Aorta (tissue), 5 donors: ENCODE measurements around the gene TTYH1. TPM values are rescaled to one million over a fixed set of nuclear protein-coding genes. Genes with fewer than 3 reads are reported as not detected.

Experiments used
- ATAC-seq: fragments of 200-7000 bp; cut with Tn5 transposase; one replicate; pipeline ENCODE4 v1.9.1; 2022; ENCODE audit warnings: moderate library complexity; ENCODE audit not compliant: low FRiP score
- DNase-seq, 2 donors: peaks; one replicate each; pipeline ENCODE4 v3.0.0-alpha.2; 2020
- H3K27ac ChIP-seq, 2 donors: one replicate each; pipeline ENCODE4 v1.5.1; 2013; ENCODE audit warnings: low read length in 2 of 2, mild to moderate bottlenecking in 2 of 2, moderate library complexity in 2 of 2, control low read depth in 1 of 2, inconsistent platforms in 1 of 2, low read depth in 1 of 2
- H3K27me3 ChIP-seq, 2 donors: one replicate each; pipeline ENCODE4 v1.6.1; 2013; ENCODE audit warnings: control low read depth in 1 of 2, low read length in 1 of 2, mild to moderate bottlenecking in 1 of 2, moderate library complexity in 1 of 2; ENCODE audit not compliant: insufficient read depth in 2 of 2, control insufficient read depth in 1 of 2
- H3K36me3 ChIP-seq, 2 donors: one replicate each; pipeline ENCODE4 v1.6.1; 2013; ENCODE audit warnings: control low read depth in 1 of 2, low read length in 1 of 2, mild to moderate bottlenecking in 1 of 2; ENCODE audit not compliant: insufficient read depth in 2 of 2, control insufficient read depth in 1 of 2
- H3K4me1 ChIP-seq, 2 donors: one replicate each; pipeline ENCODE4 v1.6.1; 2013; ENCODE audit warnings: low read length in 2 of 2, control low read depth in 1 of 2, mild to moderate bottlenecking in 1 of 2, moderate library complexity in 1 of 2; ENCODE audit not compliant: insufficient read depth in 2 of 2, control insufficient read depth in 1 of 2
- H3K4me3 ChIP-seq, 2 donors: one replicate each; pipeline ENCODE4 v1.5.1; 2013; ENCODE audit warnings: low read length in 2 of 2, control low read depth in 1 of 2, mild to moderate bottlenecking in 1 of 2
- H3K9me3 ChIP-seq: one replicate; pipeline ENCODE4 v1.6.1; 2013; ENCODE audit warnings: mild to moderate bottlenecking, low read length; ENCODE audit not compliant: control insufficient read depth
- WGBS, 2 donors: extraction: QIAGEN DNeasy Blood & Tissue Kit; methylation state at CpG; one replicate each; pipeline ENCODE4 v1.1.7; 2013; 5-methylcytosine and 5-hydroxymethylcytosine counted together
- intact Hi-C, 2 donors: fragments of 100-400 bp; cut with DNase I; formaldehyde crosslinking; loops; one replicate each; pipeline versions ENCODE4 v1.14.2 to v1.15.0; 2022
- polyA plus RNA-seq, 2 donors: library from polyadenylated mRNA; stranded (reverse); fragments of 200-250 nt; gene quantifications; one replicate each; pipeline ENCODE4 v1.2.3, GENCODE V29; 2013
- total RNA-seq, 2 donors: library from RNA; stranded (reverse); fragmentation: NEBNext Ultra II Directional; extraction: Animal tissue kit (Norgen Biotek cat#: 25700); gene quantifications; one replicate each; pipeline ENCODE4 v1.2.1, GENCODE V29; 2021
- donor health status: healthy with polysubstance abuse.
- donor health status: Bipolar disorder and iron deficiency.
- donor health status: DM: no; HTN: no; CAD: no.
- donor health status: DM: no; HTN: no; CAD: no.
- donor health status: DM: yes; HTN: yes; CAD: no.

TTYH1 gene
- total and polyA plus RNA-seq, 4 donors = 0.03 to 2.2 (median 0.94) TPM; not detected in 1

DNA sequence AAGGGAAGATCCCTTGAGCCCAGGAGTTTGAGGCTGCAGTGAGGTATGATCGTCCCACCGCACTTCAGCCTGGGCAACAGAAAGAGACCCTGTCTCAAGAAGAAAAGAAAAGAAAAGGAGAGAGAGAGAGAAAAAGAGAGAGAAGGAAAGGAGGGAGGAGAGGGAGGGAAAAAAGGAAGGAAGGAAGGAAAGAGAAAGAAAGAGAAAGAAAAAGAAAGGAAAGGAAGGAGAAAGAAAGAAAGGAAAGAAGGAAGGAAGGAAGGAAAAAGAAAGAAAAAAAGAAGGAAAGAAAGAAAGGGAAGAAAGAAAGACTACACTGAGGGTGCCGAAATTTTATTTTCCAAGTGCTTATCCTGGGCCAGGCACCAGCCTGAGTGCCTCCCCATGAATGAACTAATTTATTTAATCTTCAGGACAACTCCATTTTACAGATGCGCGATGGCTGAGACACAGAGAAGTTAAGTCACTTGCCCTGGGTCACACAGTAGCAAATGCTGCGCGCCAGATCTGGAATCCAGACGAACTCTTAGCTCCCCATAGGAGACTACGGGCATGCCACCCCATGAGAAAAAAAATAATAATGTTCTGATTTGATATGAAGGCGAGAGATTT is 55.1 kb downstream of the TTYH1 start:
- no peaks in the 10 kb centered on the region for H3K9me3 ChIP-seq
- H3K4me3 ChIP-seq = no peak overlapping the region
- H3K27me3 ChIP-seq = no peaks in the 10 kb centered on the region
- no peak overlapping the region for H3K27ac ChIP-seq
- DNase-seq = no peak
- H3K36me3 ChIP-seq = no peaks in the 10 kb centered on the region
- ATAC-seq = no peak
- 78 to 81% methylated on average over 10 of the region's 10 CpGs for WGBS, 2 donors
- intact Hi-C loops = no loop called here
- H3K4me1 ChIP-seq = no peaks in the 10 kb centered on the region

DNA sequence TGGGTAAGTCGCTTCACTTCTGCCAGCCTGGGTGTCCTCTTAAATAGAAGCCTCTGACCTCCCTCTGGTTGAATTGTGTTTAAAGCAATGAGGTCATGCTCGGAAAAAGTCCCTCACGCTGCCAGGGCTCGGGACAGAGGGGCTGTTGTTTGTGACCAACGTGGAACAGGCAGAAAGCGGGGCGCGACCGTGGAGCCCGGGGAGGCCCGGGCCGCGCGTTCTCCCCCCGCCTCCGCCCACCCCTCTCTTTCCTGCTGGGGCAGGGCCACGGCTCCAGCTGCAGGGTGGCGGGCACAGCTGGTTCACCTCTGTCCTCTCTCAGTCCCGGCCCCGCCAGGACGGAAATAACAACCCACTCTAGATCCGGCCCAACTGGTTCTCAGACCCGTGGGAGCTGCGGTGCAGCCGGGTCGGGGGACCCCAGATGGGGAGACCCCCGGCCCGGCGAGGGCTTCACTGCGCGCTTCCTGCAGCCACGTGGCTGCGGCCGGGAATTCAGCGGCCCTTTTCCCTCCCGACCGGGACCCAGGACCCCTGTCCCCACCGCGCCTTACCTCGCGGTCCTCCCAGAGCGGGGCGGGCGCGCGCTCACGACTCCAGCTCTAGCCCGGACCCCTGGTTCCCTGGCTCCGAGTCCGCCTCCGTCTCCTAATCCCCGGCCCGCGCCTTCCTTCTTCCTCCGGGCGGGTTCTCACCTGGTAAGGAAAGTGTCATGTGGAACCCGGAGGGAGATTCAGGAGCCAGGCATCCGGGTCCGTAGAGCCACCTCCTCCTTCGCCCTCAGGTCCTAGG is 55.9 kb downstream of the TTYH1 start:
- intact Hi-C loops = no loop called here
- Histone ChIP-seq H3K9me3 (no peaks in the 10 kb centered on the region), H3K27ac (peak overlapping the region in 1 of 2 donors; percentile 79), H3K36me3 (no peaks in the 10 kb centered on the region), H3K4me3 (peak overlapping the region; percentile 29 to 69), H3K4me1 (no peaks in the 10 kb centered on the region), H3K27me3 (no peaks in the 10 kb centered on the region)
- ATAC-seq (peak; percentile 58), DNase-seq (peak; percentile 59 to 84)
- 1% methylated on average over 57 to 60 of the region's 60 CpGs for WGBS, 2 donors

GRCh38 chr19:54473071-54473891 is 58.0 kb downstream of the TTYH1 start, which contains the start of gene CDC42EP5:
Gene CDC42EP5 (minus strand): TSS chr19:54473296. CDS start chr19:54465547, 7,749 bp downstream.
- Histone ChIP-seq H3K27ac (peak within 1 kb of the TSS in 1 of 2 donors; percentile 7), H3K4me1 (no peaks in the 10 kb centered on the region), H3K4me3 (peak within 1 kb of the TSS; percentile 23 to 66), H3K27me3 (no peaks in the 10 kb centered on the region), H3K36me3 (no peaks in the 10 kb centered on the region), H3K9me3 (no peaks in the 10 kb centered on the region)
- intact Hi-C loops = no loop called here
- DNase-seq (peak; percentile 87 to 91), ATAC-seq (peak; percentile 92)
- 7 to 8% methylated on average over 14 of the region's 14 CpGs for WGBS, 2 donors

DNA sequence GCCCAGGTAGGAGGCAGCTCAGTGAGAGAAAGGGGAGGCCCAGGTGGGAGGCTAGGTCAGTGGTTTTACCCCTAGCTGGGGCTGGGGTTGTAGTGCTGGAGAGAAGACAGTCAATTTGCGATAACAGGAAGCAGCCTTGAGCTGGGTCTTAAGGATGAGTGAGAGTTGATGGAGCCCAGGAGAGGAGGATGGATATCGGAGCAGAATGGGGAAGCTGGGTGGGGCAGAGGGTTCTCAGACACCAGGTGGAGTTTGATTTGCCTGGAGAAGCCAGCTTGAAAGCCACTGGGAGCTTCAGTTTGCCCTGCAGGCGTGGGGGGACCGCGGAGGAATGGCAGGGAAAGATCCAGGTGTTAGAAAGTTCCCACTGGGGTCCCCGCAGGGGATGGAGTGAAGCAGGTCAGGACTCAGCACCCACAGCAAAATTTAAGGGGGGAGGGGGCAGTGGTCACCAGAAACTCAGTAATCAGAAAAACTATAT is 58.7 kb downstream of the TTYH1 start:
- Histone ChIP-seq H3K4me3 (no peak overlapping the region), H3K36me3 (no peaks in the 10 kb centered on the region), H3K27me3 (no peaks in the 10 kb centered on the region), H3K27ac (peak overlapping the region in 1 of 2 donors; percentile 7), H3K9me3 (no peaks in the 10 kb centered on the region), H3K4me1 (no peaks in the 10 kb centered on the region)
- WGBS, 2 donors = 82 to 85% methylated on average over 6 of the region's 6 CpGs
- intact Hi-C loops = no loop called here
- ATAC-seq (no peak), DNase-seq (no peak)

GRCh38 chr19:54475706-54476105 is 60.4 kb downstream of the TTYH1 start:
- no peak overlapping the region for H3K27ac ChIP-seq
- WGBS, 2 donors = 86 to 87% methylated on average over 11 of the region's 11 CpGs
- DNase-seq (no peak), ATAC-seq (no peak)
- H3K4me3 ChIP-seq = no peak overlapping the region
- no peaks in the 10 kb centered on the region for H3K27me3 ChIP-seq
- intact Hi-C loops = loop anchor here in 1 of 2 donors (5.0 kb wide), 1 partner anchor 38 kb away; no protein-coding TSS in a partner anchor
- H3K36me3 ChIP-seq = no peaks in the 10 kb centered on the region
- no peaks in the 10 kb centered on the region for H3K4me1 ChIP-seq
- no peaks in the 10 kb centered on the region for H3K9me3 ChIP-seq

DNA sequence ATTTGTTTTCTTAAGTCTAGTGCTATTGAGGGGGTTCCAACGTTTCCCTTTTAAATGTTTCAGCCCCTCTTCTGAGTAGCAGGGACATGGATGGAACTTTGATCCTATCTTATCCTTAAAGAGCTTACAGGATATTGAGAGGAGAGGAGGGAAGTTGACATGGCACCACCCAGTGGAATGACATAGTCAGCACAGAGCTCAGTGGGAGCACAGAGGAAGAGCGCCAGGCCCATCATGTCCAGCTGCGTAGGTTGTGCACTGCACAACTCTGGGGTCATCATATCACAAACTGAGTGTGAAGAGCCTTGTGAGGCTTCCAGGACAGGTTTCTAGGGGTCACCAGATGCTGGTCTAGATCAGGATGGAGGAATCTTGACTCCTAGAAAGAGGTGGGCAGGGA is 62.4 kb downstream of the TTYH1 start:
- WGBS, 2 donors = 59 to 65% methylated on average over 3 of the region's 3 CpGs
- no peak for DNase-seq
- no peak for ATAC-seq
- H3K36me3 ChIP-seq = no peaks in the 10 kb centered on the region
- H3K9me3 ChIP-seq = no peaks in the 10 kb centered on the region
- no peaks in the 10 kb centered on the region for H3K27me3 ChIP-seq
- H3K4me1 ChIP-seq = no peaks in the 10 kb centered on the region
- intact Hi-C loops = loop anchor here in 1 of 2 donors (5.0 kb wide), 1 partner anchor 40 kb away; no protein-coding TSS in a partner anchor
- no peak overlapping the region for H3K4me3 ChIP-seq
- no peak overlapping the region for H3K27ac ChIP-seq

GRCh38 chr19:54478677-54479266 is 63.5 kb downstream of the TTYH1 start:
- Histone ChIP-seq H3K4me1 (no peaks in the 10 kb centered on the region), H3K4me3 (no peak overlapping the region), H3K27me3 (no peaks in the 10 kb centered on the region), H3K27ac (no peak overlapping the region), H3K9me3 (no peaks in the 10 kb centered on the region), H3K36me3 (no peaks in the 10 kb centered on the region)
- no peak for ATAC-seq
- DNase-seq = peak in 1 of 2 donors; percentile 41
- intact Hi-C loops = loop anchor here in 1 of 2 donors (5.0 kb wide), 1 partner anchor 41 kb away; no protein-coding TSS in a partner anchor
- WGBS, 2 donors = 14 to 15% methylated on average over 10 of the region's 10 CpGs

DNA sequence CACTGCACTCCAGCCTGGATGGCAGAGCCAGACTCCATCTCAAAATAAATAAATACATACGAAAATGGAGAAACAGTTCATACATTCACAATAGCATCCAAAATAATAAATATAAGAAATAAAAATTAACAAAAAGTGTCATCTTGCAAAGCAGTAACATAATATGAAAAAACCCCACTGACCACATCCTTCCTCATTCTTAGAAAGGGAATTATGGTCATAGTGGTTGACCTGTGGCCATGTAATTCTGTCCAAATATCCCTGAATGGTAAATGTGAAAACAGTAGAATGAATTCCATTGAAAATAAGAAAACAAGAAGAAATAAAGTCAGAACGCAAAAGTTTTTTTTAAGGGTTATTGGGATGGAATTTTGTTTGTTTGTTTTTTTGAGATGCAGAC is 64.8 kb downstream of the TTYH1 start:
- Histone ChIP-seq H3K9me3 (no peaks in the 10 kb centered on the region), H3K27me3 (peaks cover 0 to 3% of the 10 kb centered on the region in 2 donors), H3K4me3 (no peak overlapping the region), H3K4me1 (no peaks in the 10 kb centered on the region), H3K36me3 (no peaks in the 10 kb centered on the region), H3K27ac (no peak overlapping the region)
- intact Hi-C loops = loop anchor here in 1 of 2 donors (5.0 kb wide), 1 partner anchor 192 kb away; no protein-coding TSS in a partner anchor
- ATAC-seq (no peak), DNase-seq (no peak)
- WGBS, 2 donors = 71 to 73% methylated on average over 2 of the region's 2 CpGs
